Fibroblast of peridontal ligament (primary cell): ENCODE data around the gene DDX31.
"Not testable (repeated sequence)": the region's sequence is repeated elsewhere in the genome, so short reads cannot be mapped to it uniquely, and the experiment has no call there.

ENCODE experiments used
- DNase-seq: peaks from one replicate; pipeline ENCODE4 v3.0.0-alpha.2; 2010; ENCODE audit errors: extremely low read depth

The DDX31 gene

DNA sequence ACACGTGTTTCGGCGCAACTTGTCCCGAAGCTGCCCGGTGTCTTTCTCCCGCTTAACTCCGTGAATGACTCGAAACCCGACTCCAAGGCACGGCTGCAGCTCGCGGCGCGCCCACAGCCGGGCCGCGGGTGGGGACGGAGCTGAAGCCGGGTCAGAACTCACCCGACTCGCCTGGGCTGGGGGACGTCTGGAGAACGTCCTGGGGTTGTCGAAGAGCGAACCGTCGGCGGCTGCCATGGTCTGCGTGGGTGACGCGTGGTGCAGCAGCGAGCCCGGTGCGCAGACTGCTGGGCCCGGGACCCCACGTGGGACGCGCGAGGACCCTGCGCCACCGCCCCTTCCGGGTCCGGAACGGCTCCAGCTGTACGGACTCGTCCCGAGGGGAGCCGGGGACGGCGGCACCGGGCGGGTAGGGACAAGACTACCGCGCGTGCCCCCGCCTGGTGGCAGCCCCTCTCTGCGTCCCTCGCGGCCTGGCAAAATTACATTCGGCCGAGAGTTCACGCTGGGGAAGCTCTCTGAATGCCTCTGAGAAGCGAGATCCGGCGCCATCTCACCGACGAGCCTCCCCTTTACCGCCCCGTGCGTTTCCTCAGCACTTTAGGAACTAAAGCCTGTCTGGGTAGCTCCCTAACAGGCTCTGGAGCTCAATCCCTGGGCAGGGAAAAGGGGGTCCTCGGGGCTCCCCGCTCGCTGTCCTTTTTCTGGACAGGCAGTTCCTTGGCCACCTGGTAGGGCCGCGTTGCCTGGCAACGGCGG lies at the start of gene DDX31:
DDX31 (minus strand) TSS at position 286 of the 759 bp plus-strand sequence; CDS start at position 237, 49 bp downstream.
- DNase-seq = peak; percentile 72

DNA sequence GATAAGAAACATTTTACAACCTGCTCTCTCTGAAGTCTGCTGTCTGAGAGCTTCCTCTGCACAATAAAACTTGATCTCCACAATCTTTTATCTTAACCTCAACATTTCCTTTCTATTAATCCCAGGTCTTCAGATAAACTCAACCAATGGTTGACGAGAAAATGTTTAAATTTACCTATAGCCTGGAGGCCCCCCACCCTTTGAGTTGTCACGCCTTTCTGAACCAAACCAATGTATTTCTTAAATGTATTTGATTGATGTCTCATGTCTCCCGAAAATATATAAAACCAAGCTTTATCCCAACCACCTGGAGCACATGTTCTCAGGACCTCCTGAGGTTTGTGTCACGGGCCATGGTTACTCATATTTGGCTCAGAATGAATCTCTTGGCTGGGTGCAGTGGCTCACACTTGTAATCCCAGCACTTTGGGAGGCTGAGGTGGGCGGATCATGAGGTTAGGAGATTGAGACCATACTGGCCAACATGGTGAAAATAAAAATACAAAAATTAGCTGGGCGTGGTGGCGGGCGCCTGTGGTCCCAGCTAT lies 48.7 kb upstream of the DDX31 start:
- not testable (repeated sequence) for DNase-seq

DNA sequence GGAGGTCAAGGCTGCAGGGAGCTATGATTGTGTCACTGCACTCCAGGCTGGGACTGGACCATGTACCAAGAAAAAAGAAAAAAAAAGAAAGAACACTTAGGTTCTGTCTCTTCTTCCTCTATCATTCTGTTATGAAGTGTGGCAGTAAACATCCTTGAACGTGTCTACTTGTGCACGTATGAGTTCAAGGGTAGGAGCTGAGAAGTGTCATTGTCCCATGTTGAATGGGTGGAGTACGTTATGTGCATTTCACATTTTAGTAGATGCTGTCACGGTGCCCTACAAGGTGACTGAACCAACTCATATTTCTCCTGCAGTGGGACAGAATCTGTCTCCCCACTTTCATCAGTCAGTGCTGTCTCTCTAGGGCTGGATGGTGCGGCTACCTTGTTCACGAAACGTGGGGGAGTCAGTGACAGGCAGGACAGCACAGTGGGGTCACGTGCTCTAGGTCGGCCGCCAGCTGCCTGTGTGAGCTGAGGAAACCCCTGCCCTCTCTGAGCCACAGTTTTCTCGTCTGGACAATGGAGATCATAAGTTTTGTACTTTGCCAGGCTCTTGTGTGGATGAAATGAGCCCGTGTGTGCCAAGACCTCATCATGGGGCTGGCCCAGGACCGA lies 47.7 kb upstream of the DDX31 start:
- no peak for DNase-seq

DNA sequence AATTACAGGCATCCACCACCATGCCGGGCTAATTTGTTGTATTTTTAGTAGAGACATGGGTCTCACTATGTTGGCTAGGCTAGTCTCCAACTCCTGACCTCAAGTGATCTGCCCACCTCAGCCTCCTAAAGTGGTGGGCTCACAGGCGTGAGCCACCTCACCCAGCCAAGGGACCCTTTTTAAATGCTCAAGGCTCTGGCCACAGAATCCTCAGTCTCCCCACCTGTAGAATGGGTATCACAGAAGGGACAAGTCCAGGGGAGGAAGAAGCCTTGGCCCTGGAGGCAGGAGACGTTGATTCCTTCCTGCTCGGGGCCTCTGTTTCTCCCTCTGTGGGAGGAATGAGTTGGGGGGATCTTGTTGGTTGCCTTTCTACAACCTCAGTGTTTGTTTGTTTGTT lies 46.2 kb upstream of the DDX31 start:
- no peak for DNase-seq

DNA sequence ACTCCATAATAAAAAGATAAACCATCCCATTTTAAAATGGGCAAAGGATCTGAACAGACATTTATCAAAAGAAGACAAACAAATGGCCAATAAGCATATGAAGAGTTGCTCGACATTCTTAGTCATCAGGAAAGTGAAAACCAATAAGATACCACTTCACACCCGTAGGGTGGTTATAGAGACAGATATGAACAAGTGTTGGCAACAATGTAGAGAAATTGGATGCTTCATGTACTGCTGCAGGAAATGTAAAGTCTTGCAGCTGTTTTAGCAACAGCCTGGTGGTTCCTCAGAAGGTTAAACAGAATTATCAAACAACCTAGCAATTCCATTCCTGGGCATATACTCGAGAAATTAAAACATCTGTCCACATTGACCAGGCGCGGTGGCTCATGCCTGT lies 43.0 kb upstream of the DDX31 start:
- no peak for DNase-seq

DNA sequence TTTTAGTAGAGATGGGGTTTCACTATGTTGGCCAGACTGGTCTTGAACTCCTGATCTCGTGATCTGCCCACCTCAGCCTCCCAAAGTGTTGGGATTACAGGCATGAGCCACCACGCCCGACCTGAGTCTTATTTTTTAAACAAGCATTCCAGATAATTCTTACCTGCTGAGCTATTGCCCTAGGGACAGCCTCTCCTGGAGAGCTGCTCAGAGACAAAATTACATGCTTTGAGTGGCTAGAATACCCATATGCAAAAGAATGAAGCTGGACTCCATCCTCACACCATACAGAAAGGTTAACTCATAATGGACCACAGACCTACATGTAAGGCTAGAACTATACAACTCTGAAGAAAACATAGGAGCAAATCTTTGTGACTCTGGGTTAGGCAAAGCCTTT lies 42.1 kb upstream of the DDX31 start:
- DNase-seq = no peak

DNA sequence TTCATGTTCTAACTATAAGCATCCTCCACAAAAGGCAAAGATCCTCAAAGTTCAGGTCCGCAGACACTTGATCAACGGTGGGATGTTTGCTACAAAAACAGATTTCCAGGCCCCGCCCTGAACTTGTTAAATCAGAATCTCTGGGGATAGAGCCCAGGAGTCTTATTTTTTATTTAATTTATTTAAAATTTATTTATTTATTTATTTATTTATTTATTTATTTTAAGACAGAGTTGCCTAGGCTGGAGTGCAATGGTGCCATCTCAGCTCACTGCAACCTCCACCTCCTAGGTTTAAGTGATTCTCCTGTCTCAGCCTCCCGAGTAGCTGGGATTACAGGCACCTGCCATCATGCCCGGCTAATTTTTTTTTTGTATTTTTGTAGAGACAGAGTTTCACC lies 41.4 kb upstream of the DDX31 start:
- DNase-seq = not testable (repeated sequence)

DNA sequence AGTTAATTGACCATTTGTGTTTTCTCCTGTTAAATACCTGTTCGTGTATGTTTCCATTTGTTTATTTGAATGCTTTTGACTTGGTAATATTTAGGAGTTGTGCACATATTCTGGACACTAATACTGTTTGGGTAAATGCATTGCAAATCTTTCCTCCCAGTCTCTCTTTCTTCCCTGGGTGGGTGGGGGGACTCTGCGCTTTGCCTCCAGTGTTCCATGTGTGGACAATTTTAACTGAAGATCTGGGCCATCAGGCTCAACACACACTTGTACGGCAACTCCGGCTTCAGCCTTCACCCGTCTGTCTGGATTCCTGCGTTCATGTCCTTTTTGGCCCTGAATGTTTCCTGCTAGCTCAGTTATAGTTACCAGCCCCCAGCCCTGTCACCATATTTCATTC lies 40.5 kb upstream of the DDX31 start:
- no peak for DNase-seq

DNA sequence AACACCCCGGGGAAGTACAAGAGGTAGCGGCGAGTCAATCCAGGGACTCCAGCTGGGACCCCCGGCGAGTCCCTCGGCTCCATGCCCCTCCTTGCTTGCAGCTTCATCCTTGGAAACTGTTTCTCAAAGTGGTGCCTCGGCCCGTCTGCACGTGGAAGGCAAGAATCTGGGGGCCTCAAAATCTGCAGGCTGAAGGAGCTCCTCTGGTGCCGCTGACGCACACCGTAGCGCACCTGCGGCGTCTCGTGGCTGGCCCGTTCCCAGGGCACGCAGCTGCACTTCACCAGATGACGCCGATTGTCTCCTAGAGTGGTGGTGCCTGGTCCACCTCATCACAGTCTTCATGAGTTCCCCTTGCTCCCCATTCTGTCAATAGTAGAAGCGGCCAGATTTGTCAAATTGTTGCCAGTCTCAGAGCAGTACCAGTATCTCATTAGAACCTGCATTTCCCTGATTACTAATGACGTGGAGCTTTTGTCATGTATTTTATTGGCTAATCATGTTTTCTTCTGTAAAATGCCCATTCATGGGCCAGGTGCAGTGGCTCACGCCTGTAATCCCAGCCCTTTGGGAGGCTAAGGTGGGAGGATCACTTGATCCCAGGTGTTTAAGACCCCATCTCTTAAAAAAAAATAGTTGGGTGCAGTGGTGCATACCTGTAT lies 39.1 kb upstream of the DDX31 start:
- no peak for DNase-seq

DNA sequence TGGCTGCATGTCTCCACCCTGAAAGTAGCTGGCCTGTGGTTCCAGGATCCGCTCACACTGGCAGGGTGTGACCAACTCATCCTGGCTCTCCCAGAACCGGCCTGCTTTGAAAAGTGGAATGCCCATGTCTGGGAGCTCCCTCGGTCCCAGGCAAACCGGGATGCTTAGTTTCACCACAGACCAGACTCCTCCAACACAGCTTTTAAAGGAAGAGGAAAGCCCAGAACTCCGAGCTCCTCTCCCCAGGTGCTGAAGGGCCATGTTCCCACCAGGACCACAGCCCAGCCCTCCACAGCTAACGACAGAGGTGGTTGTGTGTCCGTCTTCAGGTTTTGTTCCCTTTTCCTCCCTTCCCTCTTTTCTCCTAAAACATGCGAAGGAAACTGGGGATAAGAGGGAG lies 38.5 kb upstream of the DDX31 start:
- no peak for DNase-seq

DNA sequence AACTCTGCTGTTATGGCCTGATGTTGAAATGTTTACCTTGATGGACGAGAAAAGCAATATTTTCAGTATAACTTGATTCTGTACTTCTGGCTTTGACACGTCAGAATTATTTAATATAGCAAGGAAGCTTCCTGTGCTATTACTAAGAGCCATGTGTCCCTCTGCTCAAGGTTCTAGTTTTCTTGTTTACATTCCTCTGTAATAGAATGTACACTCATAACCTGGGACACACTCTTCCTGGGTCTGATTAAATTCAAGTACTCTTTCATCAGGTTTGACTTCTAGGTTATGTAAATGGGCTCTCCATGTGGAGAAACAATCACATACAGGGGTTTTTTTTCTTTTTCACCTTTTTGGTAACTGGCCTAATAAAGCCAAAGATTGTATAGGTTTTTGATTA lies 33.6 kb upstream of the DDX31 start:
- DNase-seq = no peak

DNA sequence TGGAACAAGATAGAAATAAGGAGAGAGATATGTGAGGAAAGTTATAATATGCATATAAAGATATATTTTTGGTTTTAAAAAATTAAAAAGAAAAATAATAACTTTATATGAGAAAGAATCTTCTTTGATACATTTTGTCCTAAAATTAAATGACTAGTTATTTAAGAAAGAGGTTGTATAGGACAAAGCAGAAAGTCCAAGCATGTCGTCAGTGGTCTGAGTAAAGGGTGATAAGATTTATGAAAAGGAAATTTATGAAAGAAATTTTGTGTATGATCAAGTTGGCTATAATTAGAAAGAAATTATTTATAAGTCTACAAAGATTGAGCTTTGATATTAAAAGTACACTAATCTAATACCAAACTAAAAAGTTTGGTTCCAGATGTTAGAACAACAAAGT lies 32.5 kb upstream of the DDX31 start:
- no peak for DNase-seq

DNA sequence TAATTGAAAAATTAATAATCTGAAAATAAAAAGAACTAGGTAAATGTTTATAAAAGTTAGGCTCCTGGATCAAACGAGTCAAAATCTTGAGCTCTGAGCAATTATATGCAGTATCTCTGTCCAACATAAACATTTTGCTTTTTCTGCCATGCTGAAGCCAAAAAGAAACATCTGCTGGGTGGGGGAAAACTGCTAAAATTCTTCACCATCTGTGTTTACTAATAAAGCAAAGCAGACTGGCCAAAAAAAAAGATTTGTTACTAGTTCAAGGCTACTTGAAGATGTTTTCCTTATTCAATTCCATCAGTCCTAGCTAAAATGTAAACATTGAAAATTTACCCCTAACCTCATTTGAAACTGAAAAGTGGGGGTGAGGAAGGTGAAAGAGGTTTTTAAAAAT lies 30.2 kb upstream of the DDX31 start:
- peak; percentile 60 for DNase-seq

DNA sequence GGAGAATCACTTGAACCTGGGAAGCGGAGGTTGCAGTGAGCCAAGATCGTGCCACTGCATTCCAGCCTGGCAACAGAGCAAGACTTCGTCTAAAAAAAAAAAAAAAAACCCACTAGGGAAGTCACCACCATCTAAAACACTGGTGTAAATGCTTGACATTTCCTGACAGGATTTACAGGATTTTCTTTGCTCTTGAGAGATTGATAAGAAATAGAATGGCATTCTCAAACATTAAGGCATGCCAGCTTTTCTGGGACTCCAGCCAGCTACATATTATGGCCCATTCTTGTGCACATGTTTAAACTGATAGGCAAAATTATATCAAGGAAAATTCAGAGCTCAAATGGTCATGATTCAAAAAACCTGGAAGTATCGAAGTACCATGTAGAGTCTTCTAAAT lies 29.2 kb upstream of the DDX31 start:
- DNase-seq = peak; percentile 40

DNA sequence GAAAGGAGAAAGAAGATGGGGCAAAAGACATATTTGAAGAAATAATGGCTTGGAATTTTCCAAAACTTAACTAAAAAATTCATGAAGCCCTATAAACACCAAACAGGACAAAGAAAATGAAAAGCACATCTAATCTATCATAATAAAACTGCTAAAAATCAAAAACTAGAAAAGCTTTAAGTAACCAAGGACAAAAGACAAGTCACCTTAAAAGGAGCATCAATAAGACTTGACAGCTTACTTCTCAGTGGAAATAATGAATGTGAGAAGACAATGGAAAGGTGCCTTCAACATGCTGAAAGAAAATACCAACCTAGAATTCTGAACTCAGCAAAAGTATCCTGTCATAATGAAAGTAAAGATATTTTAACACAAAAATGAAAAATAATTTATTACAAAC lies 27.4 kb upstream of the DDX31 start:
- no peak for DNase-seq

DNA sequence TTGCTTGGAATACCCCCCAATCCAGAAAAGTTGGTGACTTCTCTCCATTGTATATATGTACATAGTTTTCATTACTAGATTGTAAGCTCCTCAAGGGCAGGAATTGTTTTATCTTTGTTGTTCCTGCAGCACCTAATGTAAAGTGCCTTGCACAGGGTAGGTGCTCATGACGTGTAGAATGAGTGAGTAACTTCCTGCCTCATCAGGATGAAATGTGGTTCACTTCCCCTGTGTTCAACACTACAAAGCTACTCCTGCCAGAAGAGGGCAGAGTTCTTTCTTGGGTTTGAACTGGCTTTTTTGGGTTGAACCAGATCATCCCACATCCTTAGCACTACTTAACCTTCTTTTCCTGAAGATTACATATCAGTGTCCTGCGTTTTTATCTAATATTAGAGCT lies 24.4 kb upstream of the DDX31 start:
- no peak for DNase-seq

DNA sequence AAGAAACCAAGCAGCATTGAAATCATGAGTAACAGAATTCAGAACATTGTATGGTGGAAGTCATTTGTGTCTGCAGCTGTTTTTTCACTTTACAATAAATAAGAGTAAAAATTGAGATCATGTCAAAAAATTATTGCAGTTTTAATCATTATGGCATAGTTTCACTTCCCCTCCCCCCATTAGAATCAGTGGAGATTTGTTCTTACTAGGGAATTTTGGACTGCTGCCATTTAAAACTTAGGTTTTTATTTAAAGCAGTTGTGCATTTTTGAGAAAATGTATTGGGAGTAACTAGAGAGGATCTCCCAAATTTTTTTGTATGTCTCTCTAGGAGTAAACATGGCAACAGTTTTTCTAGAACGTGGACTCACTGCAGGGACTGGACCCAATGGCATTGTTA lies 20.9 kb upstream of the DDX31 start:
- DNase-seq = peak; percentile 6

DNA sequence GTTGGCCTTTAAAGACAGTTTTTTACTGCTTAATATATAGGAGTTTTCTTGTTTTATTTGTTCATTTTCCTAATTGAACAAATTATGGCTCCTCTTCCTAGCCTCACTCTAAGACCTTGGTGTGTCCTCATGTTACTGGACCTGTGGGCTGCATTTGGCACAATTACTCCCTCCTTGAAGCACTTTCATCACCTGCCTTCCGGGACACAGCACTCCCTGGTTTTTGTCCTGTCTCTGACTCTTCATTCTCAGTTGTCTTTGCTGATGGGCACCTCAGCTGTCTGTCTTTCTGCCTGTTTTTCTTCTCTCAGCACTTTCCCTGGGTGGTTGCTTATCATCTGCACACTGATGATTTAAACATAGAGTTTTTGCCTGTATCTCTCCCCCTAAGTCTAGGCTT lies 14.1 kb upstream of the DDX31 start:
- DNase-seq = no peak

DNA sequence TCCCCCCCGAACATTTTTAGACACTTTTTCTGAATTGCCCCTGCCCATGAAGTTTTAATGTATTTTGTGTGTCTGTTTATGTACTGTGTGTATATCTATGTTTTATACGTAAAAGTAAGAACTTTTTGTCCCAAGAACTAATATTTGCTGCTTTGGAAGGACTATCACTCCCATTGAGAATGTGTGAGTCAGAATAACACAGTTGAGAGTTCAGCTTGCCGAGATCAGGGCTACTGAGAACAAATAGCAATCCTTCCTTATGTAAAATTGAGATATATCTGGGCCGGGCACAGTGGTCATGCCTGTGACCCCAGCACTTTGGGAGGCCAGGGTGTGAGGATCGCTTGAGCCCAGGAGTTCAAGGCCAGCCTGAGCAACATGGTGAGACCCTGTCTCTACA lies 11.8 kb upstream of the DDX31 start:
- no peak for DNase-seq

DNA sequence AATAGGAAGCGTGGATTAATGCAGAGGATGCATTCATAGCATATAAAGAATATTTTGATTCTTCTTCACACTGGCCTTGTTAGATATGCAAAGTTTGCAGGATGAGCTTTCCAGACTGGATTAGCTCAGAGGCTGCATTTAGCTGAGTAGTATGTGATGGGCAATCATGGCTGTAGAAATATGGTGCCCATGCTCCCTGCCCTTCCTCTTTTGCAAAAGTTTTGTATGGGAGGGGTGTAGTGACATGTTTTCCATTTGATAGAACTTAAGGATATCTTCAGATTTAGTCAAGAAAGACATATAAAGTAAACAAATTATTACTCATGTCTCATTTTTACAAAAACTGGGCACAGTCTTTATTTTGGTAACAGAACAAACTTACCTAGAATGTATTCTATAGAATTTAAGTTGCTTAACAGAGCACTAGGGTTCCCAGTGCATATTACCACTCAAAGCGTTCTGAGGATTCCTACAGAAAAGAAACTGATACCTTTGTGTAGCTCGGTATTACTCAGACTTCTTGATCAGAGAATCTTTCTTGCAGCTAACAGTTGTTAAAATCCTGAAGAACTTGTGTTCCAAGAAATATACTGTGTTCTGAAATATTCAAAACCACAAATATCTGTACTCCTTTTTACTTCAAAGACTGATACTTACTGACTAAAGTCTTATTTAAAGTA lies 10.3 kb upstream of the DDX31 start:
- DNase-seq = no peak

DNA sequence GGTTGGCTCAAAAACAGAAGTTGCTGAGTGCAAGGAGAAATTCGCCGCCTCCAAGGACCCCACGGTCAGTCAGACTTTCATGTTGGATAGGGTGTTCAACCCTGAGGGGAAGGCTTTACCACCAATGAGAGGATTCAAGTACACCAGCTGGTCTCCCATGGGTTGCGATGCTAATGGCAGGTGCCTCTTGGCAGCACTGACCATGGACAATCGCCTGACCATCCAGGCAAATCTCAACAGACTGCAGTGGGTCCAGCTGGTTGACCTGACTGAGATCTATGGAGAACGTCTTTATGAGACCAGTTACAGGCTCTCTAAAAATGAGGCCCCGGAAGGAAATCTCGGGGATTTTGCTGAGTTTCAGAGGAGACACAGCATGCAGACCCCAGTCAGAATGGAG lies 8.2 kb upstream of the DDX31 start:
- DNase-seq = no peak

DNA sequence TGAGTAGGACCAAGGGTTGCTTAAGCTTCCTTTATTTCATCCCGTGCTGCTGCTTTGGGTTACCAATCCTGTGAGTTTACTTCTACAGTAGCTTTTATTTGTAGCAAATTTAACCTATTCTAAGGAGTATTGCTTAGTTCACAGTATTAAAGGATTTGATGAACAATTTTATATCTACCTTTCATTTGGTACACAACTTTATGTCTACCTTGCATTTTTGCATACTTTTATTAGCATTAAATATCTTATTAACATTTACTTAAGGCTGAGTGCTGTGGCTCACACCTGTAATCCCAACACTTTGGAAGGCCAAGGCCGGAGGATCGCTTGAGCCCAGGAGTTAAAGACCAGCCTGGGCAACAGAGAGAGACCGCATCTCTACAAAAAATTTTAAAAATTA lies 4.7 kb upstream of the DDX31 start:
- DNase-seq = no peak
